Measurements from ENCODE around the gene GSDMA. TPM values are rescaled to one million over a fixed set of nuclear protein-coding genes. Genes with fewer than 3 reads are reported as not detected.

Gene GSDMA, protein sequence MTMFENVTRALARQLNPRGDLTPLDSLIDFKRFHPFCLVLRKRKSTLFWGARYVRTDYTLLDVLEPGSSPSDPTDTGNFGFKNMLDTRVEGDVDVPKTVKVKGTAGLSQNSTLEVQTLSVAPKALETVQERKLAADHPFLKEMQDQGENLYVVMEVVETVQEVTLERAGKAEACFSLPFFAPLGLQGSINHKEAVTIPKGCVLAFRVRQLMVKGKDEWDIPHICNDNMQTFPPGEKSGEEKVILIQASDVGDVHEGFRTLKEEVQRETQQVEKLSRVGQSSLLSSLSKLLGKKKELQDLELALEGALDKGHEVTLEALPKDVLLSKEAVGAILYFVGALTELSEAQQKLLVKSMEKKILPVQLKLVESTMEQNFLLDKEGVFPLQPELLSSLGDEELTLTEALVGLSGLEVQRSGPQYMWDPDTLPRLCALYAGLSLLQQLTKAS
- total RNA-seq (2022; extraction: Qiagen RNA extraction), result not detected in 5 replicates

DNA sequence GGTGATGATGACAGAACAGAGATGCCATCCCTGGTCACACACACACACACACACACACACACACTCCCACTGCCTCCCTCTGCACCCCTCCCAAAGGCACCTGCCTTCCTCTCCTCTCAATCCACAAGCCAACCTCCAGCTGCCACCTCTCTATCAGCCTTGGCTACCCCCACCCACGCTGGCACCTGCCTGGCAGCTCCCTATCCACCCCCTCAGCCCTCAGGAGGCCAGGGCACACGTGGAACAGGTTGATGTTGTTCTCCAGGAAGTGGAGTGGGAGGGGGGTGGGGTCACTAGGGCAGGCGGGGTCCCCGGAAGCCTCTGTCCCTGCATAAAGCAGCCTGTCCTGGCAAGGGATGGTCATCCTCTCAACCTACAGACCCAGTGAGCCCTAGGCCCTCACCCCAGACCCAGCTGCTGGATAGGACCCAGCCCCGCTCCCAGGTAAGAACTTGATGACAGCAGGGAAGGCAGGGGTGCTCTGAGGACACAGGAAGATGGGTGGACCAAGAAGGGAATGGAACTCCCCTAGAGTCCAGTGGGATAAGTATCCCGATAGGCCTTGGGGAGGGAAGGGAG lies at the start of gene GSDMA:
TSS of gene GSDMA (plus strand) at position 363 of the 579 bp plus-strand sequence. CDS start 2,684 bp downstream, outside the sequence.

DNA sequence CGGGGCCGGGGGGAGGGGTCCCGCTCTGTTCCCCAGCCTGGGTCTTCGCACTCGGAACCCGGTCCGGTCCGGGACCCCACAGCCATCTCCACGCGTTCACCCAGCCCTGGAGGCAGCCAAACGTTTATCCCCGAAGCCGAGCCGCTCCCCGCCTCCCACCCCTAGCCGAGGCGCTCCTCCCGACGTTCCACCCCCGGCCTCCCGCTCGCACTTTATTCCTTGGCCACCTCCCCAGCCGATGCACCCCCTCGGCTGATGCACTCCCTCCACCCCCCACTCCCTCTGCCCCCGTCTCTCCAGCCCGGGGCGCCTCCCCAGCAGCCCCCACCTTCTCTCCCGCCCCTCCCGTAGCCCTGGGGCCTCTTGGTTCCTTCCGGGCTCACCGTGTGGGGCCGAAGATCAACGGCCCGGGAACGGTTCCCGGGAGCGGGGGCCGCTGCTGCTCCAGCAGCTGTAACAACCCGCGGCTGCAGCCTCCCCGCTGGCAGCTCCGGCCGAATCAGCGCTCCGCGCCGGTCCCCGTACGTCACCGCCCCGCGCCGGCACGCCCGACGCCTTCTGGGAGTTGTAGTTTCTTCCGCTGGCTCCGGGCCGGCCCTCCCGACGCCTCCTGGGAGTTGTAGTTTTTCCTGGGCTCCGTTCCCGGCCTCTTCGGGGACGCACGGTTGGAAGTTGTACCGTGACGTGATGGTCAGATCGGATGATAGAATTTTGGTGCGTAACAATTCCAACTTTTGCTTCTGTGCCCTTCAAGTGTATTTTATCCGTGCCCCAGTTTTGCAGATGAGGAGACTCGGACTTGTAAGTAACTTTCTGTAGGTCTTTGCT lies 35.5 kb upstream of the GSDMA start, which contains the start of the genes LRRC3C and ORMDL3:
TSS of gene LRRC3C (plus strand) at position 632 of the 828 bp plus-strand sequence. CDS start 13,792 bp downstream, outside the sequence.
TSS of gene ORMDL3 (minus strand) at position 501 of the 828 bp plus-strand sequence. CDS start 3,398 bp downstream, outside the sequence.

DNA sequence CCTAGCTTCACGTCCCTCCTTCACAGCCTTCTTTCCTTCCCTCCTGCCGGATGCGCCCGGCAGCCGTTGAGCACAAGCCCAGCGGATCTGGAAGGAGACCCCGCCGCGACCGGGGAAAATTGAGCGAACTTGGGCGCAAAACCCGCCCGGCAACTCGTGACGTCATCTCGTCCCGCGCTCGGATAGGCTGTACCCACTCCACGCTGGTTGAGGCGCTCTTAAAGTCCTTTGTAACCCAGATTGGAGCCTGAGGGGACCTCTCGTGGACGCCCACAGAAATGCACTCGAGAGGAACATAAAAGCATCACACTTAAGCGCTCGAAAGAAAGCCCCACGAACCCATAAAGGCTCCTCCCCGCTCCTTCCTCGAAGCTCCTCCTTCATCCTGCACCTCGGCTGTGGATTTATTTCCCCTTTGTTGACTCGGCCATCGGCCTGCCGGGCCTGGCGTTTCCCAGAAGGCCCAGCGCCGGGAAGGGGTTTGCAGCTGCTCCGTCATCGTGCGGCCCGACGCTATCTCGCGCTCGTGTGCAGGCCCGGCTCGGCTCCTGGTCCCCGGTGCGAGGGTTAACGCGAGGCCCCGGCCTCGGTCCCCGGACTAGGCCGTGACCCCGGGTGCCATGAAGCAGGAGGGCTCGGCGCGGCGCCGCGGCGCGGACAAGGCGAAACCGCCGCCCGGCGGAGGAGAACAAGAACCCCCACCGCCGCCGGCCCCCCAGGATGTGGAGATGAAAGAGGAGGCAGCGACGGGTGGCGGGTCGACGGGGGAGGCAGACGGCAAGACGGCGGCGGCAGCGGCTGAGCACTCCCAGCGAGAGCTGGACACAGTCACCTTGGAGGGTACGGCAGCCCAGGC lies 17.8 kb downstream of the GSDMA start, which contains the start of gene PSMD3:
TSS of gene PSMD3 (plus strand) at position 457 of the 856 bp plus-strand sequence. CDS start at position 621, 164 bp downstream.

DNA sequence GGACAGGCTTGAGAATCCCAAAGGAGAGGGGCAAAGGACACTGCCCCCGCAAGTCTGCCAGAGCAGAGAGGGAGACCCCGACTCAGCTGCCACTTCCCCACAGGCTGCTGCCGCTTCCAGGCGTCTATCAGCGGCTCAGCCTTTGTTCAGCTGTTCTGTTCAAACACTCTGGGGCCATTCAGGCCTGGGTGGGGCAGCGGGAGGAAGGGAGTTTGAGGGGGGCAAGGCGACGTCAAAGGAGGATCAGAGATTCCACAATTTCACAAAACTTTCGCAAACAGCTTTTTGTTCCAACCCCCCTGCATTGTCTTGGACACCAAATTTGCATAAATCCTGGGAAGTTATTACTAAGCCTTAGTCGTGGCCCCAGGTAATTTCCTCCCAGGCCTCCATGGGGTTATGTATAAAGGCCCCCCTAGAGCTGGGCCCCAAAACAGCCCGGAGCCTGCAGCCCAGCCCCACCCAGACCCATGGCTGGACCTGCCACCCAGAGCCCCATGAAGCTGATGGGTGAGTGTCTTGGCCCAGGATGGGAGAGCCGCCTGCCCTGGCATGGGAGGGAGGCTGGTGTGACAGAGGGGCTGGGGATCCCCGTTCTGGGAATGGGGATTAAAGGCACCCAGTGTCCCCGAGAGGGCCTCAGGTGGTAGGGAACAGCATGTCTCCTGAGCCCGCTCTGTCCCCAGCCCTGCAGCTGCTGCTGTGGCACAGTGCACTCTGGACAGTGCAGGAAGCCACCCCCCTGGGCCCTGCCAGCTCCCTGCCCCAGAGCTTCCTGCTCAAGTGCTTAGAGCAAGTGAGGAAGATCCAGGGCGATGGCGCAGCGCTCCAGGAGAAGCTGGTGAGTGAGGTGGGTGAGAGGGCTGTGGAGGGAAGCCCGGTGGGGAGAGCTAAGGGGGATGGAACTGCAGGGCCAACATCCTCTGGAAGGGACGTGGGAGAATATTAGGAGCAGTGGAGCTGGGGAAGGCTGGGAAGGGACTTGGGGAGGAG lies 52.5 kb downstream of the GSDMA start, which contains the start of gene CSF3:
TSS of gene CSF3 (plus strand) at position 436 of the 993 bp plus-strand sequence. CDS start at position 471, 35 bp downstream.

Other genes with a start within 250 kb of the GSDMA start
- gene MIEN1, start 232.5 kb upstream of the GSDMA start, total RNA-seq (2022; extraction: Qiagen RNA extraction), result 79.9 to 98.8 TPM (median 83.5 TPM) in 5 replicates
- 3.5 to 5.7 TPM (median 4.8 TPM) in 5 replicates for gene GRB7, start 225.1 kb upstream of the GSDMA start, total RNA-seq (2022; extraction: Qiagen RNA extraction)
- not detected in 5 replicates for gene IKZF3, start 98.7 kb upstream of the GSDMA start, total RNA-seq (2022; extraction: Qiagen RNA extraction)
- gene ZPBP2, start 94.8 kb upstream of the GSDMA start, total RNA-seq (2022; extraction: Qiagen RNA extraction), result not detected in 5 replicates
- 1.2 to 2.4 TPM (median 2.2 TPM) in 5 replicates for gene GSDMB, start 44.4 kb upstream of the GSDMA start, total RNA-seq (2022; extraction: Qiagen RNA extraction)
- 33.0 to 41.3 TPM (median 37.4 TPM) in 5 replicates for gene ORMDL3, start 35.4 kb upstream of the GSDMA start, total RNA-seq (2022; extraction: Qiagen RNA extraction)
- gene LRRC3C, start 35.3 kb upstream of the GSDMA start, total RNA-seq (2022; extraction: Qiagen RNA extraction), result not detected in 5 replicates
- gene PSMD3, start 17.8 kb downstream of the GSDMA start, total RNA-seq (2022; extraction: Qiagen RNA extraction), result 157 to 178 TPM (median 165 TPM) in 5 replicates
- gene CSF3, start 52.4 kb downstream of the GSDMA start, total RNA-seq (2022; extraction: Qiagen RNA extraction), result 0.96 to 1.8 TPM (median 1.5 TPM) in 5 replicates
- gene MED24, start 91.4 kb downstream of the GSDMA start, total RNA-seq (2022; extraction: Qiagen RNA extraction), result 42.3 to 68.1 TPM (median 59.6 TPM) in 5 replicates
- gene THRA, start 100.0 kb downstream of the GSDMA start, total RNA-seq (2022; extraction: Qiagen RNA extraction), result 25.2 to 37.0 TPM (median 36.4 TPM) in 5 replicates
- 7.3 to 10.7 TPM (median 10.4 TPM) in 5 replicates for gene NR1D1, start 137.6 kb downstream of the GSDMA start, total RNA-seq (2022; extraction: Qiagen RNA extraction)
- gene MSL1, start 159.0 kb downstream of the GSDMA start, total RNA-seq (2022; extraction: Qiagen RNA extraction), result 57.1 to 69.9 TPM (median 65.9 TPM) in 5 replicates
- gene CASC3, start 177.5 kb downstream of the GSDMA start, total RNA-seq (2022; extraction: Qiagen RNA extraction), result 42.2 to 52.5 TPM (median 50.6 TPM) in 5 replicates
- 1.7 to 3.1 TPM (median 2.9 TPM) in 5 replicates for gene RAPGEFL1, start 214.5 kb downstream of the GSDMA start, total RNA-seq (2022; extraction: Qiagen RNA extraction)